GM18858 (cell line): ENCODE data around the gene HMX2.
"Not testable (repeated sequence)": the region's sequence is repeated elsewhere in the genome, so short reads cannot be mapped to it uniquely, and the experiment has no call there.

Experiments used
- ATAC-seq: cut with Tn5 transposase; IDR thresholded peaks from one replicate; pipeline ENCODE4 v1.9.1; 2021; ENCODE audit not compliant: unreplicated experiment

HMX2 gene

GRCh38 chr10:123150271-123150985 lies 2.5 kb downstream of the HMX2 start:
- no peak for ATAC-seq

- no peak for ATAC-seq
Measured at GRCh38 chr10:123150986-123151736, 3.2 kb downstream of the HMX2 start.

DNA sequence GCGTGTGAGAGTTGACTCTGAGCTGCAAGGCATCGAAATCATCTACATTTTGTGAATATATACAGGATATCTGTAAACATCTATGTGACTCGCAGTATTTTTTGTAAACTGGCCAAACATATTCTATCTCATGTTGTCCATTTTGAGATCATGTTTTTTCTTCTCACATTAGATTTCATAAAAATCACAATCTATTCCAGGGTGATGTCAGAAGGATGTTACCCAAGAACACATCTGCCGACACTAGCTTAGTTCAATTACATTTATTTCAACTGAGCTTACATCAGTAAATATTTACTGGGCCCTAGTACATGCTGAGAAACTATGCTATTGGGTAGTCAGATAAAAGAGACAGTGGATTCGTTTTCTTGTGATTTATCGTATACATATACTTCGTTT lies 3.8 kb downstream of the HMX2 start:
- no peak for ATAC-seq

DNA sequence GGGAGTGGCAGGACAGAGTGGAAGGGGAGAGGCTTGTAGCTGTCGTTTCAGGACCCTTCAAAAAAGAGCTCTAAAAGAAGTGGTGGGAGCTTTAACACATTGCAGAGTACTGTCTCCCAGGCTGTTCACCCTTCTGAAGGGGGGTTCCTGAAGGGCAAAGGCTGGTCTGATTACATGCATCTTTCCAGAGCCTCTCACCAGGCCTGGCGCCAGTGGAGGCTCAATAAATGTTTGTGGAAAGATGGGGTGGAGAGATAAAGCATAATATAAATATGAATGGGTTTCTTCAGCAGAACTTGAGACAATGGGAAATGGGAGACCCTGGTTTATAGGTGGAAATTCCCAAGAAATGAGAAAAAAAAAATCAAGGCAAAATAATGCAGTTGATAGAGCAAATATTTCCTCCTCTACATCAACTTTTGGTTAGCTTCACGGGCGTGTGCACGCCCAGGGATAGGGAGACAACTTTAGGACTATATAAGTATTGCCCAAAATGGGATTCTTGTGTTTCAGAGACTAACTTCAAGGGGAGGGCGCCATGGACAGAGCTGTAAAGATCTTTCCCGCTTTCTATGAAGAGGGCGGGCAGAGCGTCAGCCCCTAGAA lies 5.7 kb downstream of the HMX2 start:
- ATAC-seq, result no peak

- ATAC-seq, result peak; percentile 84
Measured at GRCh38 chr10:123154092-123154710, 6.3 kb downstream of the HMX2 start, which contains the start of gene BUB3. Gene BUB3 (plus strand): TSS chr10:123154402. CDS start chr10:123154918, 516 bp downstream.

DNA sequence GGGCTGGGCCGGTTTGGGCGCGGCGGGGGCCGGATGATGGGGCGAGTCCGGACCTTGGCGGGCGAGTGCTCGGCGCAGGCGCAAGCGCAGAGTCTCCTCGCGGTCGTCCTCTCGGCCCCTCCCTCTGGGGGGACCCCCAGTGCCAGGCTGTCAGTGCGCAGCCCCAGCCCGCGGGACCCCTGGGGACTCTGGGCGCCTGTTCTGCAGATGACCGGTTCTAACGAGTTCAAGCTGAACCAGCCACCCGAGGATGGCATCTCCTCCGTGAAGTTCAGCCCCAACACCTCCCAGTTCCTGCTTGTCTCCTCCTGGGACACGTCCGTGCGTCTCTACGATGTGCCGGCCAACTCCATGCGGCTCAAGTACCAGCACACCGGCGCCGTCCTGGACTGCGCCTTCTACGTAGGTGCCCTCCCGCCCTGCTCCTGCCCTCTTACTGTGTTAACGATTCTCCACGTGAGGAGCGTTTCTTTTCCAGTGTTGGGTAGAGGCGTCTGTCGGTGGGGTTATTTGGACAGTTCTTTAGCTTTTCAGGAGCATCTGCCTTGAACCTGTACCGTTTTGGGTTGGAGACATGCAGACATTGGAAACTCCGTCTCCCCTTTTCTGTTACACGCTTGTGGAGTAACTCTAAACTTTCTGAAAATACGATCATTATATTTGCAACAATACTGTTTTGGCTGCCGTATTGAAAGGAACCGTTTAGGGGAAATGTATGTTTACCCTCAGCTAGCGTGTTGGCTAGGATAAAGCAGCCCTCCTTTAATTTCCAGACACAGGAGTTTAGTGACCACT lies 7.0 kb downstream of the HMX2 start:
- ATAC-seq, result no peak

GRCh38 chr10:123156078-123156477 lies 8.1 kb downstream of the HMX2 start:
- ATAC-seq, result no peak

GRCh38 chr10:123157210-123157609 lies 9.3 kb downstream of the HMX2 start:
- ATAC-seq, result no peak

GRCh38 chr10:123158682-123159081 lies 10.7 kb downstream of the HMX2 start:
- ATAC-seq, result no peak

DNA sequence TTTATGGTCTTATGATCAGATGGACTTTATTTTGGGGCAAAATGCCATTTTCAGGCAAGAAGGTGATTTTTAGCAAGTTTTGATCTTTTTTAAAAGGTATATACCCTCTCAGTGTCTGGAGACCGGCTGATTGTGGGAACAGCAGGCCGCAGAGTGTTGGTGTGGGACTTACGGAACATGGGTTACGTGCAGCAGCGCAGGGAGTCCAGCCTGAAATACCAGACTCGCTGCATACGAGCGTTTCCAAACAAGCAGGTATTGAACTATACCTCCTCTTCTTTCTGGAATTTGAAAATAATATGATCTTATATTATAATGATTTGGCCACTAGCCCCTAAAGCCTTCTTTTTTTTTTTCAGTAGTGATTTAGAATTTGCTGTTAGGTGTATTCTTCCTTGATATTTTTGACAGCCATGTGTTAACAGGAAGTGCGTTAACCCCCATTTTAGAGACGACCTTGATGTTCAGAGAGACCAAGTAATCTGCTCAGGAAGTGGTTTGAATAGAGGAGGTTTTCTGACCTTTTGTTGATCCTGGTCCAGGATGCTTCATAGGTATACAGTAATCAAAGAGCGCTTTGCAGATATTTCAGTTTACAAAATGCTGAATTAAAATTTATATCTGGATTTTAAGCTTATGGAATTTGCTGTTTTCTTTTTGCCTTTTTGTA lies 12.5 kb downstream of the HMX2 start:
- ATAC-seq, result no peak

DNA sequence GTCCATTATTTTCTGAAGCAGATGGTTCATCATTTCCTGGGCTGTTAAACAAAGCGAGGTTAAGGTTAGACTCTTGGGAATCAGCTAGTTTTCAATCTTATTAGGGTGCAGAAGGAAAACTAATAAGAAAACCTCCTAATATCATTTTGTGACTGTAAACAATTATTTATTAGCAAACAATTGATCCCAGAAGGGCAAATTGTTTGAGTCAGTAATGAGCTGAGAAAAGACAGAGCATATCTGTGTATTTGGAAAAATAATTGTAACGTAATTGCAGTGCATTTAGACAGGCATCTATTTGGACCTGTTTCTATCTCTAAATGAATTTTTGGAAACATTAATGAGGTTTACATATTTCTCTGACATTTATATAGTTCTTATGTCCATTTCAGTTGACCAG lies 16.4 kb downstream of the HMX2 start:
- no peak for ATAC-seq

- ATAC-seq, result no peak
Measured at GRCh38 chr10:123165445-123166072, 17.6 kb downstream of the HMX2 start.

GRCh38 chr10:123166618-123167017 lies 18.7 kb downstream of the HMX2 start:
- no peak for ATAC-seq

DNA sequence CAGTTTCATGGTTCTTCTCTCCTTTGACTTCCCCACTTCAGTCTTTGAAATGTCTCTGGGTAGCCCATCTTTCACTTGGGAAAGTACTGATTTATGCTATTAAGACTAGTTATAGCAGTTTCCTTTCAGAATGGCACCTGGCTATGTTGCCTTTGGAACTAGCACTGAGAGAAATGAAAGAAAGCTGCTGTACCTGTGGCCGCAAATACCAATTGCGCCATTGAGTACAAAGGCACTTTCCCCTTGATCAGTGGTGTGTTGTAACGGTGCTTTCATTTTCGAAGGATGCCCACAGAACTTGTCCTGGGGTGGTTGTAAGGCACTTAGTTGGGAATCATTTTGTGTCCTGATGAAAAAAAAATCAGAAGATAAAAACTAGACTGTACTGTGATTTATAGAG lies 23.0 kb downstream of the HMX2 start:
- no peak for ATAC-seq

DNA sequence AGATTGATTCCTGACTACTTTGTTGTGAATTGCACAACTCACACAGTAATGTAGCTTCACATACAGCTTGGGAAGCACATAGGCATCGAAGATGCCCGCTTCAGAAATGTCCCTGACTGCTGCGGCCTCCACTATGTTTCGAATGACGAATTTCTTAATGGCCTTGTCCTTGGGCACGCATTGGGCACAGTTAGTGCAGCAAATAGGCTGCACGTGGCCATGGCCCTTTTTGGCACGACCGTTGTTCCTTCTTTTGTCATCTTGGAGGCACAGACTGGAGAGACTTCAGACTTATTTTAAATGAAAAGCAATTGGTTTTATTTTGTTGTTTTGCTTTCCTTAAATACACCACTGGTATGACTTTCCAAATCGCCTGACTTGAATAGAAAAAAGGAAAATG lies 23.7 kb downstream of the HMX2 start:
- ATAC-seq, result not testable (repeated sequence)

DNA sequence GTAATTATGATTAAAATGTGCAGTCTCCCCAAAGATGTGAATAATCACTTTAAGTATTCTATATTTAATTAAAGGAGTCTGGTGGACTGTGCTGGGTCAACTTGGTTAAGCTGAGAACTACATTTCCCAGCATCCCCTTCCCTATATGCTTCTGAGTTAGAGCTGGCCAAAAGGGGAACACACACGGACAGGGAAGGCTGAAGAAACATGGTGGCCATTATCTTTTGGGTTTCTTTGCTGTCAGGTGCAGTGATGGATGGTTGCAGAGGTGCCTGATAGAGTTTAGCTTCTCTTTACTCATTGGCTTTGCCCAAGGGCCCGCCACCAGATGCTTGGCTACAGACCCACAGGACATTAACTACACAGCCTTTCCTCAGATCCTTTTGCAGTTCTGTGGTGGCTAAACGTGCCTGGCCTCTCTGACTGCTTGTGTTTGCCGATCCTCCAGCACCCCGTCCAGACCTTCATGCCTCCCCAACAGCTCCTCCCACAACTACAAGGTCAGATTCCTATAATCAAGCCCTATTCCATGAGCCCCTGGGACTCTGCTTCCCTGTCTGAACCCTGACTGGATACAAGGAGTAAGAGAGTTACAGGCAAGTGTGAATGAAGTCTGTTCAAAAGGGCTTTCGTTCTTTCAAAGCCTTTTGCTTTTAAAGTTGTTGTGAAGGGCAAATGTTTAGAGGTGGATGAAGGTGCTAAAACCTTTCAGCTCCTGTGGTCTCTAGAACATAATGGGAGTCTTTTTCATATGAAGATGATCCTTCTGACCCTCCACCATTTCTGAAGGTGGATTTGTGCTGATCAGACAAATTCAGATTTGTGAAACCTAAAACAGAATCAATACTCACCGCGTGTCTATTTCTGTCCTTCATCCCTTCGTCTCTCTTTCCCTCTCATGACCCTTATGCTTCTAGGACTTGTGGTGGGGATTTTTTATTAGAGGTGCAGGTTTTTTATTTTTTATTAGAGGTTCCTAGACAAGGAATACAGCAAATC lies 27.8 kb downstream of the HMX2 start:
- no peak for ATAC-seq

- ATAC-seq, result not testable (repeated sequence)
Measured at GRCh38 chr10:123178390-123178789, 30.5 kb downstream of the HMX2 start.
